Skeletal muscle cell (primary cell): ENCODE measurements around the gene CGB8.
"Not testable (repeated sequence)": the region's sequence is repeated elsewhere in the genome, so short reads cannot be mapped to it uniquely, and the experiment has no call there.

ENCODE experiments used
- DNase-seq: peaks from one replicate; pipeline ENCODE4 v3.0.0-alpha.2; 2010; ENCODE audit warnings: low read depth
- H3K4me3 ChIP-seq: 2 replicates; pipeline ENCODE4 v1.5.1; 2011; ENCODE audit warnings: low read depth, mild to moderate bottlenecking, control low read depth, low read length, moderate library complexity

The CGB8 gene

GRCh38 chr19:49065905-49066512, 17.1 kb upstream of the CGB8 start:
- no peak for DNase-seq
- H3K4me3 ChIP-seq: no peak overlapping the region

DNA sequence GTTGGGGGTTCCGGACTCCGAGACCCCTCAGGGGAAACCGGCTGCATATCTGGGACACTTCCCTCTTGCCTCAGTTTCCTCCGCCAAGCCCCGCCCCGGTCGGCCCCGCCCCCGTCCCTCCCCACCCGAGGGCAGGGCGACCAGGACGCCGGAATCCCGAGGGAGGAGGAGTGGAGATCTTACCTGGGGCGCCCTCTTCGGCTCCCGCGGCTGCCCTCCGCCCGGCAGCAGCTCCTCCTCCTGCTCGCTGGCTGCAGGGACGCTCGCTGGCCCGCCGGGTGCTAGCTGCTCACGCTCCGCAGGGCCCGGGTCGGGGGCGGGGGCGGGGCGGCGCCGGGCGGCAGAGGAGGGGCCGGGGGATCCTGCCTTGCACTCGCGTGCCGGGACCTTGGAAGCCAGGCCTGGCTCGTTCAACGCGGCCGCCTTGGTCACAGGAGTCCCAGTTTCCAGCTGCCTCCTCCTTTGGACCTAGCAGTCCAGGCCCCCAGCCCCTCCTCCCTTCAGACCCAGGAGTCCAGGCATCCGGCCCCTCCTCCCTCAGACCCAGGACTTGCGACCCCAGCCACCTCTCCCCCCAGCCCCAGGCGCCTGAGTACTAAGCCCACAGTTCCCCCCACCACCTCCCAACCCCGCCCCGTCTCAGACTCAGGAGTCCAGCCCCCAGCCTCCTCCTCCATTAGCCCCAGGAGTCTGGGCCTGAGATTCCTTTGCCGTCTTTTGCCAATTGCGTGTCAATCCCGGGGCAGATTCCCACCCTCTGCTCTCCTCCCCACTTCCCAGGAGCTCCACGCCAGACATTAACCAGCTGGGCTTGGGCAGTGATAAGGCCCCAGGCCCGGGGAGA, 16.1 kb upstream of the CGB8 start, which contains the start of gene NTF4:
NTF4 (minus strand) TSS at position 51 of the 844 bp plus-strand sequence. CDS start 2,821 bp downstream, outside the sequence.
- DNase-seq: no peak
- peak within 1 kb of the TSS; percentile 32 for H3K4me3 ChIP-seq

DNA sequence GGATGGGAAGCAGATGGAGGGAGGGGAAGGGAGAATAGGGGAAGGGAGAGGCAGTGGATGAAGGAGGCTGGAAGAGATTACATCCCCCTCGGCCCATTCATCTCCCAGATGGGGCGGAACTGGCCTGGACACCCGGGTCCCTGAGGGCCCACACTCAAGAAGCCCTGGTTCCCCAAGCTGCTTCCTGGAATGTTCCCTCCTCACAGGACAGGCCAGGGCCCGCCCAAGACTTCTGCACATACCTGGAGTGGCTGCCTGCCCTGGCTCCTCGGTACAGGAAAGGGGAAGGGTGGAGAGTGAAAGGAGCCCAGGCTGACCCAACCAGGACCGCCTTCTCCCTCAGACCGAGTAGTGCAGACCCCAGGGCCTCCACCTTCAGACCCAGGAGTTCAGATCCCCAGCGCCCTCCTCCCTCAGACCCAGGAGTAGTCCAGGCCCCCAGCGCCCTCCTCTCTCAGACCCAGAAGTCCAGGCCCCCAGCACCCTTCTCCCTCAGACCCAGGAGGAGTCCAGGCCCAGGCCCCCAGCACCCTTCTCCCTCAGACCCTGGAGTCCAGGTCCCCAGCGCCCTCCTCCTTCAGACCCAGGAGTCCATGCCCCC, 15.2 kb upstream of the CGB8 start:
- DNase-seq: no peak
- H3K4me3 ChIP-seq: peak overlapping the region; percentile 32

- DNase-seq: no peak
- H3K4me3 ChIP-seq: no peak overlapping the region
Measured at GRCh38 chr19:49061445-49061844, 12.5 kb upstream of the CGB8 start.

GRCh38 chr19:49061000-49061399, 12.1 kb upstream of the CGB8 start:
- H3K4me3 ChIP-seq: no peak overlapping the region
- no peak for DNase-seq

GRCh38 chr19:49059053-49059452, 10.1 kb upstream of the CGB8 start:
- no peak for DNase-seq
- no peak overlapping the region for H3K4me3 ChIP-seq

GRCh38 chr19:49058562-49058961, 9.7 kb upstream of the CGB8 start:
- H3K4me3 ChIP-seq: no peak overlapping the region
- DNase-seq: no peak

DNA sequence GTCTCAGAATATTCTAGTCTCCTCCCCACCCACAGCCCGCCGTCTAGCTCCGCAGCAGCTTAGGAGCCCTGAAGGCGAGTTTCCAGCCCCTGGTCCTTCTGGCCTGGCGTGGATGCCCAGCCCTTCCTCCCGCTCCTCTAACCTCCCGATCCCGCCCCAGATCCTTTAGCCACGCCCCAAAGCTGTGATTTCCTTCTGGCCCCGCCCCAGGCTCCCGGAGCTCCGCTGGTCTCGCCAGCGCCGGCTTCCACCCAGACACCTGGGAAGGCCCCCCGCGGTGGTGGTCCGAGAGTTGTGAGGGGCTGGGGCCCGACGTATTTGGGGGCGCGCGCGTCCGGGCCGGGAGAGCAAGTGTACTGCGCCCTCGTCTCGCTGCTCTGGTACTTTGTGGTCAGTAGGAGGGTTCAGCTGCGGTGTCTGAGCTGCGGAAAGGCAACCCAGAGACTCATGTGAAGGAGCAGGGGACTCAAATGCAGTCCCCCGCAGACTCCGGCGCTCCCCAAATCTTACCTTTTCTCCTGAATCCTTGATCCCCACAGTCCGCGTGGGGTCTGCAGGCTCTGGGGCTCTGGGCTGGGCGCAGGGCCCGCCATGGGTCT, 8.8 kb upstream of the CGB8 start, which contains the start of gene CGB7:
CGB7 (minus strand) TSS at position 114 of the 599 bp plus-strand sequence. CDS start 2,374 bp downstream, outside the sequence.
- no peak for DNase-seq
- H3K4me3 ChIP-seq: peak within 1 kb of the TSS; percentile 58

GRCh38 chr19:49056902-49057596, 8.1 kb upstream of the CGB8 start:
- not testable (repeated sequence) for DNase-seq
- peak overlapping the region; percentile 58 for H3K4me3 ChIP-seq

DNA sequence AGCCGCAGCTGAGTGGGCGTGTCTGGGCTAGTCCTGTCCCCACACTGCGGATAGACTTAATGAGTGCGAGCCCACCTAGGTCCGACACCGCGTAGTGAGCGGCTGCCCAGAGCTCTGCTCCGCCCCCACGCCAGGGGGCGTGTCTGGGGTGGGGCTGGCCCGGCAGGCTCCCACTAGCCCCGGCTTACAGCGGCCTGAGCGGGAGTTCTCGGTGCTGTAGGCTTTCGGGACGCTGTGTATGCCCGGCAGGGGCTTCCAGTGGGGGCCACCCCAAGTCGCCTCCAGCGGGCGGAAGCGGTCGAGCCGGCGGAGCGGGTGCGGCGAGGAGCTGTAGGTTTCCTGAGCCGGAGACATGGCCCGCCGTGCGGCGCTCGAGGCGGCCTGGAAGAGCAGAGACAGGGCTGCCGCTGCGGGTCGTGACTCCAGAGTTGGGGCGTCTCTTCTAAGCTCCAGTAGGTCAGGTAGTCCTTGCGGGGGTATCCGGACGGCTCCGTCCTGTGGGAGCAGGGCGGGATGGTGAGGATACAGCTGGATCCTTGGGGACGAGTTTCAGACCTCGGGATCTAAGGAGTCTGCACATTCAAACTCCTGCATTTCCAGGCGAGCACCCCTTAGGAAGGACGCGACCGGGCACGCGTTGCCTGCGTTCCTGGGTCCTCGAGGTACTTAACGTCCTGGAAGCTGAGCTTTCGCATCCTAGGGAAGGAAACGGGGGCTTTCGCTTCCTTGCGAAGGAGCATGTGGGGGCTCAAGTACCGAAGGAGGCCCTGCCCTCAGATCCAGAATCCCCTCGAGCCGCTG, 7.4 kb upstream of the CGB8 start:
- DNase-seq: no peak
- peak overlapping the region; percentile 58 for H3K4me3 ChIP-seq

DNA sequence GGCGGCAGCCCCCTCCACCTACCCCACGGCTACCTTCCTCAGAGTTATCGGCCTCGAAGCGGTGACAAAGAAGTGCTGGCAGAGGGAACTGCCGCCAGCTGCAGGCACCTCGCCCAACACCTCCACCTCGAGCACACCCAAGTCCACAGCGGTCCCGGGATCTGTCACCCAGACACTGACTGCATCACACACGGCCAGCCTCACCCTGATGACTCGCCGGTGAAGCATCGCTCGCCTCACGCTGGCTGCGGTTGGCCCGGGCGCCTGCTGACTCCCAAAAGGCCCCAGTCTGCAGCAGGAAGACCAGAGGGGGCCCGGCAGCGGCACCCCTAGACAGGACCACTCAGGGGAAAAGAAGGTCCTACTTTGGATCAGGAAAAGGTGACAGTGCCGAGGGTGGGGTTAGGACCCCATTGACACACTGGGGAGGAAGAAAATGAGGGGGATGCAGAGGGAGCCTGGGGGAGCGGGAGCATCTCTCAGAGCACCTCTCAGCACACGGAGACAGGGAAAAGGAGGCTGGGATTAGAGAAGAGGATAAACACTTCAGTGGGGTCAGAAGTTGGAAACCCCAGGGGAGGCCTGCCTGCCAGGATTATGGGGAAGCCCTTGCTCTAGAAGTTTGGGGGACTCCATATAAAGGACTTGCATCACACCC, 1.6 kb upstream of the CGB8 start:
- not testable (repeated sequence) for DNase-seq, H3K4me3 ChIP-seq

- not testable (repeated sequence) for DNase-seq, H3K4me3 ChIP-seq
Measured at GRCh38 chr19:49049834-49050233, 923 bp upstream of the CGB8 start.

DNA sequence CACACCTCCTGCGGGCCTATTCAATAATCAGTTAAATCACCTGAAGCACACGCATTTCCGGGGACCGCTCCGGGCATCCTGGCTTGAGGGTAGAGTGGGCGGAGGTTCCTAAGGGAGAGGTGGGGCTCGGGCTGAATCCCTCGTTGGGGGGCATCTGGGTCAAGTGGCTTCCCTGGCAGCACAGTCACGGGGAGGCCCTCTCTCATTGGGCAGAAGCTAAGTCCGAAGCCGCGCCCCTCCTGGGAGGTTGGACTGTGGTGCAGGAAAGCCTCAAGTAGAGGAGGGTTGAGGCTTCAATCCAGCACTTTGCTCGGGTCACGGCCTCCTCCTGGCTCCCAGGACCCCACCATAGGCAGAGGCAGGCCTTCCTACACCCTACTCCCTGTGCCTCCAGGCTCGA, 5.4 kb downstream of the CGB8 start, which contains the start of gene CGB5:
CGB5 (plus strand) TSS at position 301 of the 400 bp plus-strand sequence. CDS start 362 bp downstream, outside the sequence.
- not testable (repeated sequence) for DNase-seq, H3K4me3 ChIP-seq

- DNase-seq, H3K4me3 ChIP-seq: not testable (repeated sequence)
Measured at GRCh38 chr19:49042666-49043065, 6.2 kb downstream of the CGB8 start.

DNA sequence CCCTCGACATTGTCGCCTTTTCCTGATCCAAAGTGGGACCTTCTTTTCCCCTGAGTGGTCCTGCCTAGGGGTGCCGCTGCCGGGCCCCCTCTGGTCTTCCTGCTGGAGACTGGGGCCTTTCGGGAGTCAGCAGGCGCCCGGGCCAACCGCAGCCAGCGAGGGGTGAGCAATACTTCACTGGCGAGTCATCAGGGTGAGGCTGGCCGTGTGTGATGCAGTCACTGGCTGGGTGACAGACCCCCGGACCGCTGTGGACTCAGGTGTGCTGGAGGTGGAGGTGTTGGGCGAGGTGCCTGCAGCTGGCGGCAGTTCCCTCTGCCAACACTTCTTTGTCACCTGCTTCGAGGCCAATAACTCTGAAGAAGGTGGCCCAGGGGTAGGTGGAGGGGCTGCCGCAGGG, 6.7 kb downstream of the CGB8 start:
- DNase-seq: no peak
- H3K4me3 ChIP-seq: no peak overlapping the region

DNA sequence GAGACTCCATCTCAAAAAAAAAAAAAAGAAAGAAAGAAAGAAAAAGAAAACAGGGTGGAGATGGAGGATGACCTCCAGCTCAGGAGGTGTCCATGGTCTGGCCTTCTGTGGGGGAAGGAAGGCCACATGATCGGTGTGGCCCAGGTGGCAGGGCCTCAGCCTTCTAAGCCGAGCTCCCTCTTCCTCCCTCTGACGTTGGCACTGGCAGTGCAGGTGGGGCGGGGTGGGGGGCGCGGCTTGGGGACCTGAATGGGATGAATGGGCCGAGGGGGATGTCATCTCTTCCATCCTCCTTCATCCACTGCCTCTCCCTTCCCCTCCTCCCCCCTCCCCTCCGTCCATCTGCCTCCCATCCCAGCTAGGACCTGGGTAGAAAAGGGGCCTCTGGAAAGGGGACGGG, 9.2 kb downstream of the CGB8 start:
- H3K4me3 ChIP-seq, DNase-seq: not testable (repeated sequence)

DNA sequence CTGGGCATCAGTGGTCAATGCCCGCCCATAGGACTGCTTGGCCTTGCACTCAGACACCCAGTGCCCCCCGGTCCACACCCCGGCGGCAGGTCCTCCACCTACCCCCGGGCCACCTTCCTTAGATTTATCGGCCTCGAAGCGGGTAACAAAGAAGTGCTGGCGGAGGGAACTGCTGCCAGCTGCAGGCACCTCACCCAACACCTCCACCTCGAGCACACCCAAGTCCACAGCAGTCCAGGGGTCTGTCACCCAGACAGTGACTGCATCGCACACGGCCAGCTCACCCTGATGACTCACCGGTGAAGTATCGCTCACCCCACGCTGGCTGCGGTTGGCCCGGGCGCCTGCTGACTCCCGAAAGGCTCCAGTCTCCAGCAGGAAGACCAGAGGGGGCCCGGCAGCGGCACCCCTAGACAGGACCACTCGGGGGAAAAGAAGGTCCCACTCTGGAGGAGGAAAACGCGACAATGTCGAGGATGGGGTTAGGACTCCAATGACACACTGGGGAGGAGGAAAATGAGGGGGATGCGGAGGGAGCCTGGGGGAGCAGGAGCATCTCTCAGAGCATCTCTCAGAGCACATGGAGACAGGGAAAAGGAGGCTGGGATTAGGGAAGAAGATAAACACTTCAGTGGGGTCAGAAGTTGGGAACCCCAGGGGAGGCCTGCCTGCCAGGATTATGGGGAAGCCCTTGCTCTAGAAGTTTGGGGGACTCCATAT, 10.2 kb downstream of the CGB8 start:
- not testable (repeated sequence) for H3K4me3 ChIP-seq, DNase-seq
